ENCODE results near the gene SERPINA12.

- TF ChIP-seq CTCF (conservative IDR thresholded peaks at IDR 0.05; ENCODE audit: low read depth in 2 of 2) = no peak
- no peak for TF ChIP-seq EZH2 (IDR thresholded peaks at IDR 0.05; ENCODE audit: low read depth, unreplicated experiment)
Observed at GRCh38 chr14:94449930-94450329, 59.3 kb downstream of the SERPINA12 start.
